ENCODE measurements around the gene PINK1.
"Not testable (repeated sequence)": the region's sequence is repeated elsewhere in the genome, so short reads cannot be mapped to it uniquely, and the experiment has no call there.

Gene PINK1

DNA sequence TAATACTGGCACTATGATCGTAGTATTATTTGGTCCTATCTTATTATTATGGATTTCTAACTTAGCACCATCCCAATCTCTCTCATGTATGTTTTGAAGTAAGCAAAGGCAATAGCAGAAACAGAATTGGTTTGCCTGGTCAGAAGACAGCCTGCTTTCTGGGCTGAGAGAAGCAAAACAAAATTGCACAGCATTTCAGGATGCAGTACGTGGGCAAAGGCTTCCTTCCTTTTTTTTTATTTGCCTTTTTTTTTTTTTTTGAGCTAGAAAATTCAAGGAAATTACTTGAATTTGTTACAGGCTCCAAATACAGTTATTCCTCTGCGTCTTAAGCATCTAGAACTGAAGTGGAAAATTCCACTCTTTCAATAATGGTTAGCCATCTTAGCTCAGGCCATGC is 35.6 kb upstream of the PINK1 start:
- Histone ChIP-seq H3K27ac (ENCODE audit: low read length) (no peak overlapping the region), H3K36me3 (ENCODE audit: control insufficient read depth in 1 of 2, insufficient read depth in 2 of 2, low read length in 2 of 2) (no peaks in the 10 kb centered on the region), H3K4me1 (ENCODE audit: control insufficient read depth in 1 of 2, insufficient read depth in 2 of 2, low read length in 2 of 2) (peaks cover 0 to 4% of the 10 kb centered on the region in 2 donors), H3K4me3 (ENCODE audit: low read depth in 1 of 2, low read length in 2 of 2) (no peak overlapping the region), H3K27me3 (ENCODE audit: low read depth, low read length) (no peaks in the 10 kb centered on the region), H3K9me3 (ENCODE audit: control insufficient read depth in 1 of 2, low read length in 2 of 2) (peaks cover 0 to 2% of the 10 kb centered on the region in 2 donors)

DNA sequence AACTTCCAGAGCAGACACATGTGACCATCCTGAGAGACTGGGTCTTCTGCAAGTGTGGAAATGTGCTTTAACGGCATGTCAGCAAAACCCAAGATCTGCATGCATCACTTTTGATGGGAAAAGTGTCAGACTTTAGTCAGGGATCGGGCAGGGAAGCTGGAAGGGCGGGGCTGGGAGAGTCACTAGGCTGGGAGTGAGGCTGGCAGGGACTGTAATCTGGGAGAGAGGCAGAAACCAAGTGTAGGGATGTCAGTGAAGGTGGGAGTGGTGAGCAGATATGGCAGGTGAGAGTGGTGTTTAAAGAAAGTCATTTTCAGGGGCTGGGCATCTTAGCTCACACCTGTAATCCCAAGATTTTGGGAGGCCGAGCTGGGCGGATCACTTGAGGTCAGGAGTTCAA is 33.1 kb upstream of the PINK1 start:
- Histone ChIP-seq H3K27ac (ENCODE audit: low read length) (no peak overlapping the region), H3K36me3 (ENCODE audit: control insufficient read depth in 1 of 2, insufficient read depth in 2 of 2, low read length in 2 of 2) (no peaks in the 10 kb centered on the region), H3K9me3 (ENCODE audit: control insufficient read depth in 1 of 2, low read length in 2 of 2) (peaks cover 0 to 2% of the 10 kb centered on the region in 2 donors), H3K4me3 (ENCODE audit: low read depth in 1 of 2, low read length in 2 of 2) (no peak overlapping the region), H3K27me3 (ENCODE audit: low read depth, low read length) (no peaks in the 10 kb centered on the region), H3K4me1 (ENCODE audit: control insufficient read depth in 1 of 2, insufficient read depth in 2 of 2, low read length in 2 of 2) (peaks cover 0 to 4% of the 10 kb centered on the region in 2 donors)

DNA sequence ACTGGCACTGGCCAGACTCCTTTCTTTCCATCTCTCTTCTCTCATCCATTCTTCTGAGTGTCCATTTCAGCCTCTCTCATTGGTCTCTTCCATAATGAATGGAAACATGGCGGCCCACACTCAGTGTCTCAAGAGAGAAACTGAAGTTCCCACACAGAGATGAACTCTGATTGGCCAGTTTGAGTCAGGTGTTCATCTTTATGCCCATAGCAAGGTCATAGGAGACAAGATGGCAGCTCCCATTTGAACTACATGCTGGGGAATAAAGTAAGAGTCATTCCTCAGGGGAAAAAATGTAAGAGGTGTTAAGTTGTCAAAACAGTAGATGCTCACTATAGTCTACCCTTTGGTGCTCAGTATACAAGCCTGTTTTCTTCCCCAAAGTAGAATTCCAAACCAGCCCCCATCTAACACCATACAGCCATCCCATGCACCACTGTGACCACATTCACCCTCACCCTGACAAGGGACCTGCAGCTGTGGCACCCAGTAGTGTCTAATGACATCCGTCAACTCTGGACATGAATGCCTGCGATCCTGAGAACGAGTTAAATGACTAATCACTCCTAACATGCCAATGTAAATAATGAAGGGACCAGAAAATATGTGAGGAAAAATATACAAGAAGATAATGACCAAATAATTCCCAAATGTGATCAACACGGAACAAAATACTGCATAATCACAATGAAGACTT is 32.0 kb upstream of the PINK1 start:
- Histone ChIP-seq H3K27ac (ENCODE audit: low read length) (no peak overlapping the region), H3K36me3 (ENCODE audit: control insufficient read depth in 1 of 2, insufficient read depth in 2 of 2, low read length in 2 of 2) (no peaks in the 10 kb centered on the region), H3K4me1 (ENCODE audit: control insufficient read depth in 1 of 2, insufficient read depth in 2 of 2, low read length in 2 of 2) (peaks cover 0 to 4% of the 10 kb centered on the region in 2 donors), H3K27me3 (ENCODE audit: low read depth, low read length) (no peaks in the 10 kb centered on the region), H3K9me3 (ENCODE audit: control insufficient read depth in 1 of 2, low read length in 2 of 2) (peaks cover 0 to 2% of the 10 kb centered on the region in 2 donors), H3K4me3 (ENCODE audit: low read depth in 1 of 2, low read length in 2 of 2) (no peak overlapping the region)

DNA sequence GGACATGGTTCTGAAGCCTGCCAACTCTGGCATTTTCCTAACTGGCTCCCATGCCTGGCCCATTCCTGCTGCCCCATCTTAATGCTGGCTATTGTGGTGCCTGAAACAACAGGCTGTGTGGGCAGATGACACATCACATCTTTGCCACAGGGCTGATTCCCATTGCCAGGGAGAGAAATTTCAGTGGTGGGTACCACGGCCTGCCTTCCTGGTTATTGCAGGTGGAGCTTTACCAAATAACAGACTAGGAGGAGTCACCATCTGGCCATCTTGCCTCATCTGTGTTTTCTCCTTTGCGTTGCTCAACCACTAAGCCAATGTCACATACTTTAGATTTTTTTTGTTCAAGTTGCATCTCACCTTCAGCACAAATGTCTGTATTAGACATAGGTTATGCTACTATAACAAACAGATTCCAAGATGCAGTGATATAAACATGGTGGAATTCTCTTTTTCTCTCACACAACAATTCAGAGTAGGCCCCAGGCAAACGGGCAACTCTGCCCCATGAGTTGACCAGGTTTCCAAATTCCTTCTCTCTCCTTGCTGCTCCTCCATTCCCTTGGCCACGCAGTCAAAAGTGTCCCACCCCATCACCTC is 30.3 kb upstream of the PINK1 start:
- no peaks in the 10 kb centered on the region for H3K4me1 ChIP-seq (ENCODE audit: control insufficient read depth in 1 of 2, insufficient read depth in 2 of 2, low read length in 2 of 2)
- no peak overlapping the region for H3K27ac ChIP-seq (ENCODE audit: low read length)
- no peaks in the 10 kb centered on the region for H3K36me3 ChIP-seq (ENCODE audit: control insufficient read depth in 1 of 2, insufficient read depth in 2 of 2, low read length in 2 of 2)
- H3K27me3 ChIP-seq (ENCODE audit: low read depth, low read length), result no peaks in the 10 kb centered on the region
- peaks cover 0 to 2% of the 10 kb centered on the region in 2 donors for H3K9me3 ChIP-seq (ENCODE audit: control insufficient read depth in 1 of 2, low read length in 2 of 2)
- H3K4me3 ChIP-seq (ENCODE audit: low read depth in 1 of 2, low read length in 2 of 2), result no peak overlapping the region

DNA sequence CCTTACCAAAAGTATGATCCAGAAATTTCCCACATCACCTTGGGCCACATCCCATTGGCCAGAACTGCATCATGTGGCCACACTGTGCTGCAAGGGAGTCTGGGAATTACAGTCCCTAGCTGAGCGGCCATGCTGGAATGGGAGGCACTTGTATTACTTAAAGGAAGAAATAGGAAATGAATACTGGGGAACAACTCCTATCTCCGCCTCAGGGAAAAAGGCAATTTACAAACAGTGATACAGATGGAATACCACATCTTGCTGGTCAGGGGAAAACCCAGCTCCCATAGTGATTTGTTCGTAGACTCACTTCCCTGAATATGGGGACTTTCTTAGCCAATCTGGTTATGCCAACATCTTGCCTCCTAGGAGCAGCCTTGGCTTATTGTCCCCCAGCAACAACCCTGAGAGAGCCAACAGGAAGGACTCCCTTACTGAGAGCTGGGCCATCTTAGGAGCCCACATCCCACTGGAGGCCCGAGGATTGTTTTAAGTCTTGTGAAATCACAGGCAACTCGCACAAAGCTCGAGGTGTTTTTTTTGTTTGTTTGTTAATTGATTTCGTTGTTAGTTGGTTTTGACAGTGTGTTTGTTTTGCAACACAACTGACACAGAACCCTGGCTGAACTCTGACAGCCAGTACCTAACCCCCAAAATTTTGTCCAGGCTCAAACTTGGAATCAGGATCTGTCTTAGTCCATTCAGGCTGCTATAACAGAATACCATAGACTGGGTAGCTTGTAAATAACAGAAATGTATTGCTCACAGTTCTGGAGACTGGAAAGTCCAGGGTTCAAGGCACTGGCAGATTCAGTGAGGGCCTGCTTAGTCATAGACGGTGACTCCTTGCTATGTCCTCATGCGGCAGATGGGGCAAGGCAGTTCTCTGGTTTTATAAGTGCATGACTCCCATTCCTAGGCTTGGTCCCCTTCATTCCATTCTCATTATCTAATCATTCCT is 29.5 kb upstream of the PINK1 start:
- H3K9me3 ChIP-seq (ENCODE audit: control insufficient read depth in 1 of 2, low read length in 2 of 2), result no peaks in the 10 kb centered on the region
- H3K27me3 ChIP-seq (ENCODE audit: low read depth, low read length), result no peaks in the 10 kb centered on the region
- no peak overlapping the region for H3K4me3 ChIP-seq (ENCODE audit: low read depth in 1 of 2, low read length in 2 of 2)
- no peaks in the 10 kb centered on the region for H3K4me1 ChIP-seq (ENCODE audit: control insufficient read depth in 1 of 2, insufficient read depth in 2 of 2, low read length in 2 of 2)
- H3K27ac ChIP-seq (ENCODE audit: low read length), result no peak overlapping the region
- H3K36me3 ChIP-seq (ENCODE audit: control insufficient read depth in 1 of 2, insufficient read depth in 2 of 2, low read length in 2 of 2), result no peaks in the 10 kb centered on the region

DNA sequence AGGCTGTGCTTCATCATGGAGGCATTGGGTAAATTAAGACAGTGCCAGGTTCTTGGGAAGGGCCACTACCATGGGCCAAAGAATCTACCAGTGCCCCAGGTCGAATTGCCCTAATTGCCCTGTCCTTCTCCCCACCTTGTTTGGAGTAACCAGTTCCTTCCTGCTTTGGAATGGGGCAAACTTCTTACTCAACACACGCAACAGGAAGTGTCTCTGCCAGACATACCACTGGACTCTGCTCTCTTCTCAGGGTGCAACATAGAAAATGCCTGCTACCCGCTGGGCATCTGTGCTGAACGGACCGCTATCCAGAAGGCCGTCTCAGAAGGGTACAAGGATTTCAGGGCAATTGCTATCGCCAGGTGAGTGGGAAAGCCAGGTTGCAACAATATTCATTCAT is 28.6 kb upstream of the PINK1 start:
- Histone ChIP-seq H3K4me1 (ENCODE audit: control insufficient read depth in 1 of 2, insufficient read depth in 2 of 2, low read length in 2 of 2) (no peaks in the 10 kb centered on the region), H3K27ac (ENCODE audit: low read length) (no peak overlapping the region), H3K4me3 (ENCODE audit: low read depth in 1 of 2, low read length in 2 of 2) (no peak overlapping the region), H3K27me3 (ENCODE audit: low read depth, low read length) (no peaks in the 10 kb centered on the region), H3K9me3 (ENCODE audit: control insufficient read depth in 1 of 2, low read length in 2 of 2) (no peaks in the 10 kb centered on the region), H3K36me3 (ENCODE audit: control insufficient read depth in 1 of 2, insufficient read depth in 2 of 2, low read length in 2 of 2) (no peaks in the 10 kb centered on the region)

DNA sequence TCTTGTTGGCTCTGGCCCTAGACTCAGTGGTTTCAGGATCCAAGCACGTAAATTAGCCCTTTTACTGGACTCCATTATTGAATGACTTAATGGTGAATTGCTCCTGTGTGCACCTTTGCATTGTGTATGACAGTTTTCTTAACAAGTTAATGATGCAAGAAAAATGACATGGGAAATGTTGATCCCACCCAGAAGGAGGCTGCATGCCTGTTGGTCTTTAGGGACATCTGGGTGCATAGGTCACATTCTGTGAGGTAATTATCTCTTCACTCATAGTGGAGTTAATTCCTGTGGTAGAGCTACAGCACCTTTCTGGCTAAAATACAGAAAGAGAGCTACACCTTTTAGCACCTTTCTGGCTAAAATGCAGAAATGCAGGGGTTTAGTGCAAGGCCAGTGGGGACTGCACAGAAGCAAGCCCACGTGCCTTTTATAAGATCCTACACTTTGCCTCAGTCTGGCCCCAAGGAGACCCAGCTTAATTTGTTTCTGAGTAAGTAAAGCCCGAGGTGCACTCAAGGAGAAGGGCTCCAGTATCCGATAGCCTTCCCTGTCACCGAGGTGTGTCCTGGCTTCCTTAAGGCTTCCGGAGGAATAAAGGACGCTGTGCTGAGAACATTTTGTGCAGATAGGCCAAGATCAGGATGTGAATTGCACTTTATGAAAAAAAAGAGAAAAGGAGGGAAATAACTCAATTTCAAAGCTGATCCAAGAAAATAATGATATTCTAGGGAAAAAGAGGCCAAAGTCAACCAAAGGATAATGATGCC is 26.3 kb upstream of the PINK1 start:
- not testable (repeated sequence) for H3K4me1 ChIP-seq (ENCODE audit: control insufficient read depth in 1 of 2, insufficient read depth in 2 of 2, low read length in 2 of 2); H3K27me3 ChIP-seq (ENCODE audit: low read depth, low read length); H3K9me3 ChIP-seq (ENCODE audit: control insufficient read depth in 1 of 2, low read length in 2 of 2); H3K36me3 ChIP-seq (ENCODE audit: control insufficient read depth in 1 of 2, insufficient read depth in 2 of 2, low read length in 2 of 2); H3K4me3 ChIP-seq (ENCODE audit: low read depth in 1 of 2, low read length in 2 of 2); H3K27ac ChIP-seq (ENCODE audit: low read length)

DNA sequence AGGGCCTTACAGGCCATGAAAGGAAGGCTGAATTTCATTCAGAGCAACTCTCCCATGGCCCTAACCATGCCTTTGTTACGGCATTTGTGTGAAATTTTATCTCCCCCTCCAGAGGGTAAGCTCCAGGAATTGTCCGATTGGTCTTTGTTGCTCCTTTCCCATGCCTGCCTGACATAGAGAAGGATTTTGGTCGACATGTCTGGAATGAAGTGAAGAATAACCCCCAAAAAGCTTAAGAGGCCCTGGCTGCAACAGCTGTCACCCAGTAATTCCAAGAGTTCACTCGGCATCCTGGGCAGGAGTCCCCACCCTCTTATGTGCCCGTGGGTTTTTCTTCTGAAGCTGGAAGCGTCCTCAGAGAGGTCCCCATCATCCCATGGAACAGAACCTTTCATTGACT is 23.7 kb upstream of the PINK1 start:
- Histone ChIP-seq H3K4me1 (ENCODE audit: control insufficient read depth in 1 of 2, insufficient read depth in 2 of 2, low read length in 2 of 2) (peaks cover 4% of the 10 kb centered on the region in 2 donors), H3K36me3 (ENCODE audit: control insufficient read depth in 1 of 2, insufficient read depth in 2 of 2, low read length in 2 of 2) (peaks cover 0 to 3% of the 10 kb centered on the region in 2 donors), H3K27me3 (ENCODE audit: low read depth, low read length) (no peaks in the 10 kb centered on the region), H3K27ac (ENCODE audit: low read length) (no peak overlapping the region), H3K4me3 (ENCODE audit: low read depth in 1 of 2, low read length in 2 of 2) (no peak overlapping the region), H3K9me3 (ENCODE audit: control insufficient read depth in 1 of 2, low read length in 2 of 2) (no peaks in the 10 kb centered on the region)

DNA sequence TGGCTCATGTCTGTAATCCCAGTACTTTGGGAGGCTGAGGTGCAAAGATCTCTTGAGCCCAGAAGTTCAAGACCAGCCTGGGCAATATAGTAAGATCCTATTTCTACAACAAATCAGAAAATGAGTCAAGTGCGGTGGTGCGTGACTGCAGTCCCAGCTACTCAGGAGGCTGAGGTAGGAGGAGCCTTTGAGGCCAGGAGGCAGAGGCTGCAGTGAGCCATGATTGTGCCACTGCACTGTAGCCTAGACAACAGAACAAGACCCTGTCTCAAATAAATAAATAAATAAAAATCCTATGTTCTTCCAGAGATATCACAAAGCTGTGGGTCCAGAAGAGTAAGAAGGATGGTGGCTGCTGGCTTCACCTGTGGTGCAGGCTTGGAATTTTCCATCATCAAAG is 22.3 kb upstream of the PINK1 start:
- Histone ChIP-seq H3K4me1 (ENCODE audit: control insufficient read depth in 1 of 2, insufficient read depth in 2 of 2, low read length in 2 of 2) (peaks cover 4 to 6% of the 10 kb centered on the region in 2 donors), H3K27ac (ENCODE audit: low read length) (no peak overlapping the region), H3K9me3 (ENCODE audit: control insufficient read depth in 1 of 2, low read length in 2 of 2) (no peaks in the 10 kb centered on the region), H3K4me3 (ENCODE audit: low read depth in 1 of 2, low read length in 2 of 2) (no peak overlapping the region), H3K27me3 (ENCODE audit: low read depth, low read length) (no peaks in the 10 kb centered on the region), H3K36me3 (ENCODE audit: control insufficient read depth in 1 of 2, insufficient read depth in 2 of 2, low read length in 2 of 2) (peaks cover 0 to 3% of the 10 kb centered on the region in 2 donors)

DNA sequence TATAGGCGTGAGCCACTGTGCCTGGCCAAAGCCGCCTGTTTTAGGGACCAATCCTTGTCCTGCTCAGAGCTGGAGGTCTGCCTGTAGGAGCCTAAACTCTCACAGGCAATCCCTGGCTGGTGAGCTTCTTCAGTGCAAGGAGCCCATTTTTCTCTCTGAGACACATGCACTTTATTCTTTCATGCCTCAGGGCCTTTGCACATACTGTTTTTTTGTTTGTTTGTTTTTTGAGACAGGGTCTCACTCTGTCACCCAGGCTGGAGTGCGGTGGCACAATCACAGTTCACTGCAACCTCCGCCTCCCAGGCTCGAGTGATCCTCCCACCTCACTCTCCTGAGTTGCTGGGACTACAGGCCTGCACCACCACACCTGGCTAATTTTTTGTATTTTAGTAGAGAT is 21.6 kb upstream of the PINK1 start:
- peaks cover 0 to 3% of the 10 kb centered on the region in 2 donors for H3K36me3 ChIP-seq (ENCODE audit: control insufficient read depth in 1 of 2, insufficient read depth in 2 of 2, low read length in 2 of 2)
- H3K9me3 ChIP-seq (ENCODE audit: control insufficient read depth in 1 of 2, low read length in 2 of 2), result no peaks in the 10 kb centered on the region
- no peak overlapping the region for H3K27ac ChIP-seq (ENCODE audit: low read length)
- H3K4me1 ChIP-seq (ENCODE audit: control insufficient read depth in 1 of 2, insufficient read depth in 2 of 2, low read length in 2 of 2), result peaks cover 5 to 12% of the 10 kb centered on the region in 2 donors
- no peak overlapping the region for H3K4me3 ChIP-seq (ENCODE audit: low read depth in 1 of 2, low read length in 2 of 2)
- H3K27me3 ChIP-seq (ENCODE audit: low read depth, low read length), result no peaks in the 10 kb centered on the region

All from muscle layer of duodenum (tissue), 2 donors.